ENCODE measurements around the gene MAP3K20.
A peak's percentile ranks its signal among the peaks of the same experiment; 100 is the strongest.

DNA sequence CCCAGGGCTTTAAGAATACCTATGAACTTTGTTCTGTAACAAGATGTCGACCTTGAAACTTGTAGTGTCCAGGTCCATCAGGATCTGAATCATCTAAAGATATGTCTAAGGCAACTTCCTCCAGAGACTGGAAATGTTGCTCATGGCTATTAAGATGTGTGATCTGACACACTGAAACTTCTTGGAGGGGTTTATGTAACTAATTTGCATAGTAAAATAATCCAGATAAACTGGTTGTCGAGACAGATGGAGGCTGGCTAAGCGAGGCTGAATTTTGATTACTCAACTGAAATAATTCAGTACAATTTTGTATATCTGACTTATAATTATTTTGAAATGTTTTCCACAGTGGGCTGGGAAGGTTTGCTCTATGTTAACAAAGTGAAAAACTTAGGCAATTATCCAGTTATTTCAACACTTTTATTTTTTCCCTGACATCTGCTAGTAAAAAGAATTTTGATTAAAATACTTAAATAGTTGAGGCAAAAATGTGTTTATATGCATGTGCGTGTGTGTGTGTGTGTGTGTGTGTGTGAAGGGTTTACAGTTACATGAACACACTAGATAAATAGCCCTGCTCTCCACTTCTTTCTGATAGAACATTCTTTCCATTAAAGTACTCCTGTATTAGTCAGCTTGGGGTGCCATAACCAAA lies 11.4 kb upstream of the MAP3K20 start:
- TF ChIP-seq, protein P1, sequence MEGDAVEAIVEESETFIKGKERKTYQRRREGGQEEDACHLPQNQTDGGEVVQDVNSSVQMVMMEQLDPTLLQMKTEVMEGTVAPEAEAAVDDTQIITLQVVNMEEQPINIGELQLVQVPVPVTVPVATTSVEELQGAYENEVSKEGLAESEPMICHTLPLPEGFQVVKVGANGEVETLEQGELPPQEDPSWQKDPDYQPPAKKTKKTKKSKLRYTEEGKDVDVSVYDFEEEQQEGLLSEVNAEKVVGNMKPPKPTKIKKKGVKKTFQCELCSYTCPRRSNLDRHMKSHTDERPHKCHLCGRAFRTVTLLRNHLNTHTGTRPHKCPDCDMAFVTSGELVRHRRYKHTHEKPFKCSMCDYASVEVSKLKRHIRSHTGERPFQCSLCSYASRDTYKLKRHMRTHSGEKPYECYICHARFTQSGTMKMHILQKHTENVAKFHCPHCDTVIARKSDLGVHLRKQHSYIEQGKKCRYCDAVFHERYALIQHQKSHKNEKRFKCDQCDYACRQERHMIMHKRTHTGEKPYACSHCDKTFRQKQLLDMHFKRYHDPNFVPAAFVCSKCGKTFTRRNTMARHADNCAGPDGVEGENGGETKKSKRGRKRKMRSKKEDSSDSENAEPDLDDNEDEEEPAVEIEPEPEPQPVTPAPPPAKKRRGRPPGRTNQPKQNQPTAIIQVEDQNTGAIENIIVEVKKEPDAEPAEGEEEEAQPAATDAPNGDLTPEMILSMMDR (conservative IDR thresholded peaks at IDR 0.05; ENCODE audit: low read depth, low read length) = no peak
- TF ChIP-seq RCOR1 (IDR thresholded peaks at IDR 0.05; ENCODE audit: insufficient replicate concordance, low read length) (no peak), RFX5 (IDR thresholded peaks at IDR 0.05; ENCODE audit: low read depth, low read length) (0 out of 2 replicates have a peak, but pooled peaks have one; percentile 17), SMC3 (IDR thresholded peaks at IDR 0.05; ENCODE audit: low read depth, low read length) (no peak), NFE2L2 (IDR thresholded peaks at IDR 0.05; ENCODE audit: low read depth, low read length) (no peak)
